ENCODE data around the gene CMIP. TPM values are rescaled to one million over a fixed set of nuclear protein-coding genes. Genes with fewer than 3 reads are reported as not detected.

Gene CMIP
- polyA plus RNA-seq, 3 donors: 0.85 to 61.9 (median 0.93) TPM

DNA sequence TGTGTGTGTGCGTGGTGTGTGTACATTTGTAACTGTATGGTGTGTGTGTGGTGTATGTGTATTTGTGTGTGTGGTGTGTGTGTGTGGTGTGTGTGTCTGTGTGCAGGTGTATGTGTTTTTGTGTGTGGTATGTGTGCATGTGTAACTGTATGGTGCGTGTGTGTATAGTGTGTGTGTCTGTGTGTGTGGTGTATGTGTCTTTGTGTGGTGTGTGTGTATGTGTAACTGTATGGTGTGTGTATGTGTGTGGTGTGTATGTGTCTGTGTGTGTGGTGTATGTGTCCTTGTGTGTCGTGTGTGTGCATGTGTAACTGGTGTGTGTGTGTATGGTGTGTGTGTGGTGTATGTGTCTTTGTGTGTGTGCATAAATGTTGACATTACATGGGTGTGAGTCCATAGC is 170.8 kb downstream of the CMIP start:
- 97% methylated on average over 3 of the region's 3 CpGs for WGBS (ENCODE audit: insufficient coverage)
- no peak overlapping the region for H3K27ac ChIP-seq (ENCODE audit: low read depth in 1 of 2, low read length in 2 of 2)

DNA sequence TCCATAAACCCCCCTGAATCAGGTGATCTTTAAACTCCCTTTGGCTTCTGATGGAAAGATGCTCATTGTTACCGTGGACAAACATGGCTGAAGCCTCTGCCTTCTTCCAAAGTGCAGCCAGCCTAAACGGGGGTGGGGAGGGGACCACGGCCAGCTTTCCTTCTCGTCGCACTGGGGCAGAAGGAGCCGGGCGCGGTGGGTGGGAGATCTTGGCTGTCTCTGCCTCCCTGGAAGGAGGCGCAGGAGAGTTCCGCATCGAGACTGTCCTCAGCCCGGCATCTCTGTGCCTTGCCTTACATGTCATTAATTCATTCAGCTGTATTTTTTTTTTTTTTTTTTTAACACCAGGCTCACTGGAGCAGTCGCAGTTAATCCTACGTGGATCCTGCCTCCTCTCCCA is 171.2 kb downstream of the CMIP start:
- H3K36me3 Mint-ChIP-seq: peaks cover 23 to 58% of the 10 kb centered on the region in 2 donors
- Histone ChIP-seq H4K20me1 (ENCODE audit: insufficient read depth, low read length) (peaks cover 100% of the 10 kb centered on the region), H2AFZ (ENCODE audit: insufficient read depth, low read depth, low read length, poor library complexity, severe bottlenecking) (no peak overlapping the region), H3K9ac (ENCODE audit: insufficient read depth, low read length, poor library complexity, severe bottlenecking) (no peak overlapping the region), H3K27me3 (ENCODE audit: control insufficient read depth in 2 of 2, insufficient read depth in 2 of 2, low read length in 2 of 2) (no peaks in the 10 kb centered on the region), H3K9me3 (replicated peaks in 1 of 2; ENCODE audit: control insufficient read depth in 1 of 2, insufficient read depth in 1 of 2, low read length in 2 of 2) (no peaks in the 10 kb centered on the region), H3K36me3 (replicated peaks in 1 of 2; ENCODE audit: control insufficient read depth in 1 of 2, insufficient read depth in 2 of 2, low read length in 2 of 2) (peaks cover 72 to 96% of the 10 kb centered on the region in 2 donors), H3K4me2 (replicated peaks; ENCODE audit: extremely low read depth, low read length, poor library complexity, severe bottlenecking) (no peak overlapping the region), H3K4me1 (ENCODE audit: control insufficient read depth in 1 of 2, insufficient read depth in 2 of 2, low read length in 2 of 2) (no peaks in the 10 kb centered on the region), H3K79me2 (ENCODE audit: insufficient read depth, low read length) (peaks cover 60% of the 10 kb centered on the region), H3K27ac (ENCODE audit: low read depth in 1 of 2, low read length in 2 of 2) (no peak overlapping the region), H3K4me3 (replicated peaks in 1 of 3; ENCODE audit: low read depth in 2 of 3, low read length in 3 of 3) (no peak overlapping the region)
- H3K4me3 Mint-ChIP-seq: no peak overlapping the region
- 98% methylated on average over 9 of the region's 14 CpGs for WGBS (ENCODE audit: insufficient coverage)
- H3K4me1 Mint-ChIP-seq: peaks cover 4% of the 10 kb centered on the region
- no peak overlapping the region for H3K27ac Mint-ChIP-seq
- intact Hi-C loops (cut with micrococcal nuclease): no loop called here
- DNase-seq: no peak
- no peaks in the 10 kb centered on the region for H3K9me3 Mint-ChIP-seq
- H3K27me3 Mint-ChIP-seq (ENCODE audit: low read depth in 3 of 3): peaks cover 0 to 3% (median 0%) of the 10 kb centered on the region in 3 donors
- TF ChIP-seq, protein P1, sequence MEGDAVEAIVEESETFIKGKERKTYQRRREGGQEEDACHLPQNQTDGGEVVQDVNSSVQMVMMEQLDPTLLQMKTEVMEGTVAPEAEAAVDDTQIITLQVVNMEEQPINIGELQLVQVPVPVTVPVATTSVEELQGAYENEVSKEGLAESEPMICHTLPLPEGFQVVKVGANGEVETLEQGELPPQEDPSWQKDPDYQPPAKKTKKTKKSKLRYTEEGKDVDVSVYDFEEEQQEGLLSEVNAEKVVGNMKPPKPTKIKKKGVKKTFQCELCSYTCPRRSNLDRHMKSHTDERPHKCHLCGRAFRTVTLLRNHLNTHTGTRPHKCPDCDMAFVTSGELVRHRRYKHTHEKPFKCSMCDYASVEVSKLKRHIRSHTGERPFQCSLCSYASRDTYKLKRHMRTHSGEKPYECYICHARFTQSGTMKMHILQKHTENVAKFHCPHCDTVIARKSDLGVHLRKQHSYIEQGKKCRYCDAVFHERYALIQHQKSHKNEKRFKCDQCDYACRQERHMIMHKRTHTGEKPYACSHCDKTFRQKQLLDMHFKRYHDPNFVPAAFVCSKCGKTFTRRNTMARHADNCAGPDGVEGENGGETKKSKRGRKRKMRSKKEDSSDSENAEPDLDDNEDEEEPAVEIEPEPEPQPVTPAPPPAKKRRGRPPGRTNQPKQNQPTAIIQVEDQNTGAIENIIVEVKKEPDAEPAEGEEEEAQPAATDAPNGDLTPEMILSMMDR (IDR thresholded peaks at IDR 0.05): no peak

More for the DNA sequence above, 170.8 kb downstream of the CMIP start:
- DNase-seq: no peak
- no peaks in the 10 kb centered on the region for H3K4me1 ChIP-seq (ENCODE audit: control insufficient read depth in 1 of 2, insufficient read depth in 2 of 2, low read length in 2 of 2)
- intact Hi-C loops (cut with micrococcal nuclease): no loop called here
- Mint-ChIP-seq H3K27me3 (ENCODE audit: low read depth in 3 of 3) (peaks cover 0 to 3% (median 0%) of the 10 kb centered on the region in 3 donors), H3K9me3 (no peaks in the 10 kb centered on the region), H3K4me1 (peaks cover 4% of the 10 kb centered on the region), H3K27ac (no peak overlapping the region), H3K4me3 (no peak overlapping the region), H3K36me3 (peaks cover 27 to 60% of the 10 kb centered on the region in 2 donors)
- no peak overlapping the region for H3K9ac ChIP-seq (ENCODE audit: insufficient read depth, low read length, poor library complexity, severe bottlenecking)
- H3K4me2 ChIP-seq (replicated peaks; ENCODE audit: extremely low read depth, low read length, poor library complexity, severe bottlenecking): no peak overlapping the region
- peaks cover 64% of the 10 kb centered on the region for H3K79me2 ChIP-seq (ENCODE audit: insufficient read depth, low read length)
- no peaks in the 10 kb centered on the region for H3K27me3 ChIP-seq (ENCODE audit: control insufficient read depth in 2 of 2, insufficient read depth in 2 of 2, low read length in 2 of 2)
- H3K9me3 ChIP-seq (replicated peaks in 1 of 2; ENCODE audit: control insufficient read depth in 1 of 2, insufficient read depth in 1 of 2, low read length in 2 of 2): no peaks in the 10 kb centered on the region
- H3K36me3 ChIP-seq (replicated peaks in 1 of 2; ENCODE audit: control insufficient read depth in 1 of 2, insufficient read depth in 2 of 2, low read length in 2 of 2): peaks cover 72 to 96% of the 10 kb centered on the region in 2 donors
- peaks cover 100% of the 10 kb centered on the region for H4K20me1 ChIP-seq (ENCODE audit: insufficient read depth, low read length)
- H3K4me3 ChIP-seq (replicated peaks in 1 of 3; ENCODE audit: low read depth in 2 of 3, low read length in 3 of 3): no peak overlapping the region
- no peak overlapping the region for H2AFZ ChIP-seq (ENCODE audit: insufficient read depth, low read depth, low read length, poor library complexity, severe bottlenecking)
- TF ChIP-seq, protein P1 (IDR thresholded peaks at IDR 0.05): no peak

All from CD14-positive monocyte (primary cell).